Measurements from ENCODE around the gene BCL7A. TPM values are rescaled to one million over a fixed set of nuclear protein-coding genes. Genes with fewer than 3 reads are reported as not detected.

The BCL7A gene
- total and polyA plus RNA-seq, 9 of the 15 experiments (the other 6 are each of a cell fraction or from before 2014, with no cell fraction given), result 0.25 to 21.9 (median 14.9) TPM

- H4K20me1 ChIP-seq (replicated peaks; ENCODE audit: control insufficient read depth, insufficient read depth, low read length), result no peaks in the 10 kb centered on the region
- no peaks in the 10 kb centered on the region for H3K9me3 ChIP-seq (replicated peaks; ENCODE audit: control insufficient read depth, insufficient read depth, low read depth, low read length)
- H3K4me1 ChIP-seq (replicated peaks in 1 of 2; ENCODE audit: control insufficient read depth in 2 of 2, insufficient read depth in 2 of 2, low read length in 2 of 2), result peaks cover 0 to 14% of the 10 kb centered on the region in 2 experiments; a peak in 3 of 5 replicates
- FAIRE-seq (no peak), ATAC-seq (no peak), DNase-seq (ENCODE audit: extremely low read depth in 1 of 4, low spot score in 3 of 4) (no peak)
- in situ Hi-C loops (cut with MboI), result no loop called here
- H3K9ac ChIP-seq (ENCODE audit: insufficient read depth in 1 of 2, low read depth in 2 of 2, low read length in 2 of 2), result no peak overlapping the region; a peak in 1 of 4 replicates
- TF ChIP-seq NFATC3 (IDR thresholded peaks at IDR 0.05) (no peak), RBM22 (IDR thresholded peaks at IDR 0.05; ENCODE audit: low read depth, low read length, poor library complexity, severe bottlenecking) (peak; percentile 15), POLR2G (IDR thresholded peaks at IDR 0.05; ENCODE audit: low read depth, low read length) (0 out of 2 replicates have a peak, but pooled peaks have one; percentile 13)
- H3K4me2 ChIP-seq (ENCODE audit: insufficient read depth, low read length), result no peak overlapping the region
- POLR2A ChIA-PET, result interaction anchor here (0.5 to 1.5 kb wide), 5 partner anchors 11 to 131 kb away, joined by 3 to 7 read pairs (median 3); no protein-coding TSS in a partner anchor
- no peaks in the 10 kb centered on the region for H3K27me3 ChIP-seq (ENCODE audit: control insufficient read depth in 2 of 2, insufficient read depth in 2 of 2, low read length in 2 of 2)
- CTCF ChIA-PET (ENCODE audit: low intra/inter-chr PET ratio), result no interaction called here
- BruUV-seq (replicated peaks), result no TSS peak
- peaks cover 27% of the 10 kb centered on the region; the same call in 2 of the 3 replicates for H3K36me3 ChIP-seq (ENCODE audit: control insufficient read depth, insufficient read depth, low read length)
- no peaks in the 10 kb centered on the region for H3K9me1 ChIP-seq (ENCODE audit: control insufficient read depth, insufficient read depth, low read length)
- no peak overlapping the region for H3K4me3 ChIP-seq
- no peaks in the 10 kb centered on the region; the same call in 2 of the 3 replicates for H3K79me2 ChIP-seq (ENCODE audit: control insufficient read depth, insufficient read depth, low read length)
- WGBS (ENCODE audit: insufficient coverage, low coverage, missing lambda C conversion rate), result 83% methylated on average over 14 of the region's 14 CpGs
- intact Hi-C loops (cut with micrococcal nuclease), result no loop called here
- no peak overlapping the region for H3K27ac ChIP-seq (ENCODE audit: extremely low read depth, low read depth, low read length)
- no peak overlapping the region for H2AFZ ChIP-seq (ENCODE audit: low read depth, low read length)
These were observed 29.7 kb downstream of the BCL7A start for GRCh38 chr12:122051231-122051876.

GRCh38 chr12:122052285-122052684, 30.6 kb downstream of the BCL7A start:
- BruUV-seq (replicated peaks), result no TSS peak
- Histone ChIP-seq H3K36me3 (ENCODE audit: control insufficient read depth, insufficient read depth, low read length) (peaks cover 34% of the 10 kb centered on the region; the same call in 2 of the 3 replicates), H3K79me2 (ENCODE audit: control insufficient read depth, insufficient read depth, low read length) (no peaks in the 10 kb centered on the region; the same call in 2 of the 3 replicates), H2AFZ (ENCODE audit: low read depth, low read length) (no peak overlapping the region), H3K4me2 (ENCODE audit: insufficient read depth, low read length) (no peak overlapping the region), H3K27ac (ENCODE audit: extremely low read depth, low read depth, low read length) (no peak overlapping the region), H3K27me3 (ENCODE audit: control insufficient read depth in 2 of 2, insufficient read depth in 2 of 2, low read length in 2 of 2) (no peaks in the 10 kb centered on the region), H4K20me1 (replicated peaks; ENCODE audit: control insufficient read depth, insufficient read depth, low read length) (no peaks in the 10 kb centered on the region), H3K4me3 (no peak overlapping the region), H3K9me3 (replicated peaks; ENCODE audit: control insufficient read depth, insufficient read depth, low read depth, low read length) (no peaks in the 10 kb centered on the region), H3K9ac (ENCODE audit: insufficient read depth in 1 of 2, low read depth in 2 of 2, low read length in 2 of 2) (no peak overlapping the region), H3K9me1 (ENCODE audit: control insufficient read depth, insufficient read depth, low read length) (no peaks in the 10 kb centered on the region), H3K4me1 (replicated peaks in 1 of 2; ENCODE audit: control insufficient read depth in 2 of 2, insufficient read depth in 2 of 2, low read length in 2 of 2) (peaks cover 0 to 14% of the 10 kb centered on the region in 2 experiments; a peak in 3 of 5 replicates)
- CTCF ChIA-PET (ENCODE audit: low intra/inter-chr PET ratio), result interaction anchor here (4.2 kb wide), 1 partner anchor 71 kb away, joined by 76 read pairs; no protein-coding TSS in a partner anchor
- TF ChIP-seq, protein P1, sequence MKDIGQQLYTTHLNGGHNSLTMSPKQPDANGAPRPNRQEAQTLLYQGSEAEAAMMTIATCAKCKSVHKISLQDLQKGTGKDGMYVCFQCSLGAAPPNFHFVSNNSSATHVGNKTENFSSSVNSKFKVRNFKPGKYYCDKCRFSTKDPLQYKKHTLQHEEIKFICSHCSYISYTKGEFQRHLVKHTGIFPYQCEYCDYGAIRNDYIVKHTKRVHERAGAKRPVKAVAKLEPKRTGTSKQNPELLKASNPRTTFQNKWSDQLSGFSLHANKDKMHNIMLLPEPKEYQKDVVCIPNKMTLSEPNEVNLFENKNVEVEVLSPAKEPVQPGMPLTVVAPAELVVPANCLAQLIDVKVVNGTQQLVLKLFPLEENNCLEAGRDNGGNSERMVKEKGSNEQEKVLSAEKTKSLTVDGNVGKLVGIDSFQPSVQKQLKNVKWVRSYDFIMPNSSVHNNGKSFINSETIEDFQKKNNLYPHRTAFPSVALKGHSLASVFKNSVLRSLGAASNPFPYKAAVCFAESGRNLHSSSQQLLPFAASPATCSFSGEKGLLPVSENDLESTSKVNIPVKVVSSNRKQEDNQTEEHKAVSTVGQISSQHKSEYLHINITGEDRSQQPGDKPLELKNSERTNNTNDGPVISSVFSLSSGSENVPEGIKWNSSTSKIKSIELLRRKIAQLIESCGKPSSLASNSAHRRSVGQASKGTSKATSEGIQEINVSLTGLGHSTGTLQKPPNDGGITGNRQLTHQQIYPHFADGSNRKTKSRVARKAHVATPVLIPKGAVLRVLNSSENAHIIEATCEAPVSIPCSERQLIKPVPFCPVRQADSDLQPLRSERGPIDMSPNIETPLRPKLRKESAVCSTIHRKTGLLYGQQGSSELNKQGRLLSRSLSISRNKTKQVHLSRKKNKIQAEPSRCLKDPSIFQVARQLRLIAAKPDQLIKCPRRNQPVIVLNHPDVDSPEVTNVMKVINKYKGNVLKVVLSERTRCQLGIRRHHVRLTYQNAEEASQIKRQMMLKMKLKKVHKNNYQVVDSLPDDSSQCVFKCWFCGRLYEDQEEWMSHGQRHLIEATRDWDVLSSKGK (CRISPR knock-in tag; IDR thresholded peaks at IDR 0.05), result no peak
- TF ChIP-seq KLF1 (tag; IDR thresholded peaks at IDR 0.05), result no peak
- TF ChIP-seq, protein P2, sequence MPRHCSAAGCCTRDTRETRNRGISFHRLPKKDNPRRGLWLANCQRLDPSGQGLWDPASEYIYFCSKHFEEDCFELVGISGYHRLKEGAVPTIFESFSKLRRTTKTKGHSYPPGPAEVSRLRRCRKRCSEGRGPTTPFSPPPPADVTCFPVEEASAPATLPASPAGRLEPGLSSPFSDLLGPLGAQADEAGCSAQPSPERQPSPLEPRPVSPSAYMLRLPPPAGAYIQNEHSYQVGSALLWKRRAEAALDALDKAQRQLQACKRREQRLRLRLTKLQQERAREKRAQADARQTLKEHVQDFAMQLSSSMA (CRISPR knock-in tag; IDR thresholded peaks at IDR 0.05), result no peak
- no peak for TF ChIP-seq RFX5 (IDR thresholded peaks at IDR 0.05; ENCODE audit: low read depth, low read length)
- WGBS (ENCODE audit: insufficient coverage, low coverage, missing lambda C conversion rate), result 100% methylated on average over 2 of the region's 2 CpGs
- no peak for ATAC-seq
- in situ Hi-C loops (cut with MboI) (no loop called here), intact Hi-C loops (cut with micrococcal nuclease) (no loop called here)
- FAIRE-seq, result no peak
- no peak for DNase-seq (ENCODE audit: extremely low read depth in 1 of 4, low spot score in 3 of 4)
- POLR2A ChIA-PET, result interaction anchor here (1.5 kb wide), 1 partner anchor 11 kb away, joined by 7 read pairs; no protein-coding TSS in a partner anchor
